Measurements from ENCODE around the gene TF. TPM values are rescaled to one million over a fixed set of nuclear protein-coding genes. Genes with fewer than 3 reads are reported as not detected.

Gene TF
- total RNA-seq, 1 donor from 2014 or later = under 0.01 TPM

DNA sequence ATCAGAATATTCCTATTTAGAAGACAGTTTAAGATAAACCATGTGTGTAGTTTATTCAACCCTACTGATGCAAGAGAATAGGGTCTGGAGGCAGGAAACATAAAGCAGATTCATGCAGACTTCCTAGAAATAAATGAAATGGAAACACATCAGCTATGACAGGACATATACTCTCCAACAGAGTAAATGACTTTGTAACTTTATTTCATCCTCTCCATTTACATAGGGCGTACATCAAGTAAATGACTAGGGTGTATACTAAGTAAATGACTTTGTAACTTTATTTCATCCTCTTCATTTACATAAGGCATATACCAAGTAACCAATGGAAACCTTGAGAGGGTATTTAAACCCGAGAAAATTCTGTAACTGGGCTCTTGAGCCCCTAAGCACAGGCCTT, 41.8 kb downstream of the TF start:
- TF ChIP-seq, protein P1, sequence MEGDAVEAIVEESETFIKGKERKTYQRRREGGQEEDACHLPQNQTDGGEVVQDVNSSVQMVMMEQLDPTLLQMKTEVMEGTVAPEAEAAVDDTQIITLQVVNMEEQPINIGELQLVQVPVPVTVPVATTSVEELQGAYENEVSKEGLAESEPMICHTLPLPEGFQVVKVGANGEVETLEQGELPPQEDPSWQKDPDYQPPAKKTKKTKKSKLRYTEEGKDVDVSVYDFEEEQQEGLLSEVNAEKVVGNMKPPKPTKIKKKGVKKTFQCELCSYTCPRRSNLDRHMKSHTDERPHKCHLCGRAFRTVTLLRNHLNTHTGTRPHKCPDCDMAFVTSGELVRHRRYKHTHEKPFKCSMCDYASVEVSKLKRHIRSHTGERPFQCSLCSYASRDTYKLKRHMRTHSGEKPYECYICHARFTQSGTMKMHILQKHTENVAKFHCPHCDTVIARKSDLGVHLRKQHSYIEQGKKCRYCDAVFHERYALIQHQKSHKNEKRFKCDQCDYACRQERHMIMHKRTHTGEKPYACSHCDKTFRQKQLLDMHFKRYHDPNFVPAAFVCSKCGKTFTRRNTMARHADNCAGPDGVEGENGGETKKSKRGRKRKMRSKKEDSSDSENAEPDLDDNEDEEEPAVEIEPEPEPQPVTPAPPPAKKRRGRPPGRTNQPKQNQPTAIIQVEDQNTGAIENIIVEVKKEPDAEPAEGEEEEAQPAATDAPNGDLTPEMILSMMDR (conservative IDR thresholded peaks at IDR 0.05; ENCODE audit: low read depth, low read length) = no peak
- no peak for DNase-seq (ENCODE audit: low read depth)
- no peak overlapping the region for H3K4me3 ChIP-seq (ENCODE audit: low read depth, low read length)

DNA sequence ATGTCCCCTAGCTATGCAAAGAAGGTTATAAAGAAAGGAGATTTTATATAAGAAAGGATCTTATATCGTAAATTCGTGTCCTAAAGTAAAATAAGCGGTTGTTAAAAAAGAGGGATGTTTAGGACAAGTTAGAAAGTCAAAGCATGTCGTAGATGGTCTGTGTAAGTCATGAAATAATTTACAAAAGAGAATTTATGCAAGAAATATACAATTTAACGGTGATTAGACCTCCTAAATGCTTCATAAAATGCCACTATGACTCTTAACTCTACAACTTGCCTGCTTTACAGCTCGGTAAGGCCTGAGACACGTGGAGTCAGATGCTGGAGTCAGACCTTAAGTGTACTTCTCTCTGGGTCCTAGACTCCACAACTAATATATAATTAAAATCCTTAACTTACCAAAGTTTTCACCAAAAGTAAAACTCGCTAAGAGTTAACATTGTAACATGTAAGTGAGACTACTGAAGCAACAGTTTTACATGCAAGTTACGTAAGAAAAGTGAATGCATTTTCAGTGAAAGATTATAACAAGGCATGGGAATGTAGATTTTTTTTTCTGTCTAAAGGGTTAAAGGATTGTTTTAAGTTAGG, 46.1 kb downstream of the TF start:
- TF ChIP-seq, protein P1 (conservative IDR thresholded peaks at IDR 0.05; ENCODE audit: low read depth, low read length) = no peak
- no peak overlapping the region for H3K4me3 ChIP-seq (ENCODE audit: low read depth, low read length)
- no peak for DNase-seq (ENCODE audit: low read depth)

DNA sequence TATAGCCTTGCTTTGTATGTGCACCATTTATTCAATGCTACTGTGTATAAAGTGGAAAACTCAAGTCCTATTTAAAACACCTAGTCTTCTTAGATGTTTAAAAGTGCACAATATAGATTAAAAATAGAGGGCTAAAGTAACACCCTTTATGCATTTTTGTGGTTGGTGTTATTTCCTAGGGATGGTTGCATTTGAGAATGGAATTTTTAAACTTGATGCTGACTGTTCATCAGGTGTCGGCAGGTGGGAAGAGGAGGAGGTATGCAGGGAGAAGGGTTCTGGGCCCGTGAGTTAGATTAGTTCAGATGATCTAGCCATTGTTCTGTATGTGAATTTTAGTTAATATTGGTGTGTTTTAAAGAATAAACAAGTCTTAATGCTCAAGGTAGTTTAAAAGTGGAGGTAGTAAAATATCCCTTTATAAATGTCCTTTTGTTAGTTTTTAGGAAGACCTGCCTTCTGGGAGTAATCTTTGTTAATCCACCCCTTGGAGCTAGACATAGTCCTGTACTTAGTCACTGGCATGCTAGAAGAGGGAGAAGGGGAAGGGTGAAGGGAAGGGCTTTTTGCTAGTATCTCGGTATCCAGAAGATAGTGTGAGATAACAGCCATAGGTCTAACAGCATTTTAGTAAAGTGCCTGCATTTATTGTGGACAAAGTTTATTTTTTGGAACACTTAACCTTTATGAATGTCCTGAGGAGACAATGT, 51.4 kb downstream of the TF start:
- no peak overlapping the region for H3K4me3 ChIP-seq (ENCODE audit: low read depth, low read length)
- DNase-seq (ENCODE audit: low read depth) = no peak
- TF ChIP-seq, protein P1 (conservative IDR thresholded peaks at IDR 0.05; ENCODE audit: low read depth, low read length) = no peak

DNA sequence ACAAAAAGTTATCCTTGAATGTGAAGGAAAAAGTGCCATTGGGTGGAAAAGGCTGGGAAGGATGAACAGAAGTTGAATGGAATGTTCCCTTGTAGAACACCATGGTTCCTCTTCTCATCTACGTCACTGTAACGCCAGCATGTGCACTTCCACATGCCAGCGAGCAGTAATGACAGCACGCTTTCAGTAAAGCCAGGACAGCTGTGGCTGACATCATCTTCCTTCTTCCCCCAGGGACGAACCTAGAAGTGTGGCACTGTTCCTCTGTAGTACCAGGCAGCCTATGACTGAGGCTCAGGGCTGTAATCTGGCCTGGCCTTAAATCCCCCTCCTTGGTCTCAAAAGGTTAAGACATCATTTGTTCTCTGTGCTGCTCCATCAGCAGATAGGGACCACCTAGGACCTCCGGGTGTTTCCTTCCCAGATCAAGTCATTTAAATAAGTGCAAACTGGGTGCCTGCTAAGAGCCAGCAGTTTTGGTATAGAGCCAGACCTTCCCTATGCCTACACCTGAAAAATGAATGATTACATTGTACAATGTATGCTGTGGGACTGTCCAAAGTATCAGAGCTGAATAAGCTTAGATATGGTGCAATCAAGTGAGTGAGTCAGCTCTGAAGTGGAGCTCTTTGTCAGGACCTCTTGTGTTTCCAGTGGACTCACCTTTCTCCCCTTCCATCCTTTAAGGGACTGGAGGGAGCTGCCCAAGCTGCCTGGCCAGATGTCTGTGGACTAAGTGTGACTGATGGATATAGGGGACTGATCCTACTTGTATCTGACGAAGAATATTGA, 53.8 kb downstream of the TF start:
- DNase-seq (ENCODE audit: low read depth) = no peak
- TF ChIP-seq, protein P1 (conservative IDR thresholded peaks at IDR 0.05; ENCODE audit: low read depth, low read length) = no peak
- no peak overlapping the region for H3K4me3 ChIP-seq (ENCODE audit: low read depth, low read length)

DNA sequence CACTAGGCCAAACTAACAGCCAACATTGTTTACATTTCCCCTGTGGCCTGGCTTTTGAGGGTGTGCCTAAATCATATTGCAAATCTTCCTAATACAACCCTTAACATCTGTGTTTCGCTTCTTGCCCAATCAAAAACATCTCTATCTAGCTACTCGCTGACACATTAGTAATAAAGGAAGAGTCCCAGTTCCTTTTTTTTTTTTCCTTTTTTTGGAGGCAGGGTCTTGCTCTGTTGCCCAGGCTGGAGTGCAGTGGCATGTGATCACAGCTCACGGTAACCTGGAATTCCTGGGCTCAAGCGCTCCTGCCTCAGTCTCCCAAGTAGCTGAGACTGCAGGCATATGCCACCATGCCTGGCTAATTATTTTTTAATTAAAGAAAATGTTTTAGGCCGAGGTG, 57.3 kb downstream of the TF start:
- TF ChIP-seq, protein P1 (conservative IDR thresholded peaks at IDR 0.05; ENCODE audit: low read depth, low read length) = no peak
- no peak overlapping the region for H3K4me3 ChIP-seq (ENCODE audit: low read depth, low read length)
- DNase-seq (ENCODE audit: low read depth) = no peak

DNA sequence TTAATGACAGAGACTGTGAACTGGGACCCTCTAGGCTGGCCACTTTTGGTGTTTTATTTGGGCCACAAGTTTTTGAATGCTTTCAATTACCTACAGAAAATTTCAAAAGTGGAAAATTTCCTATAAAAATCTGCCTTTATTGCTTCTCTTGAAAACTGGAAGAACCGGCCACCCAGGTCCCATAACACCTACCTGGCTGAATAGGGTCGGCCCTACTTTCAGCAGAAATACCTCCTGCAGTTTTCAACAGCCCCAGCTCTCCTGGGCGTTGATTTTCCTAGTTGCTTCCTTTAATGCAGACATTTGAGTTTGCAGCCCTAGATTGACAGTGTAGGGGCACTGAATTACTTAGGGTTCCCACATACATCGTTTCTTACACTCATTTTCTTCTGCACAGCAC, 58.7 kb downstream of the TF start:
- no peak overlapping the region for H3K4me3 ChIP-seq (ENCODE audit: low read depth, low read length)
- no peak for DNase-seq (ENCODE audit: low read depth)
- TF ChIP-seq, protein P1 (conservative IDR thresholded peaks at IDR 0.05; ENCODE audit: low read depth, low read length) = no peak

Data from epithelial cell of proximal tubule (primary cell).